GM23338 (cell line): ENCODE results near the gene RPL31. TPM values are rescaled to one million over a fixed set of nuclear protein-coding genes. Genes with fewer than 3 reads are reported as not detected.
A peak's percentile ranks its signal among the peaks of the same experiment; 100 is the strongest.

ENCODE experiments used
- ATAC-seq: fragments of 200-7000 bp; cut with Tn5 transposase; 3 replicates; pipeline ENCODE4 v1.9.1; 2020
- DNase-seq: peaks from one replicate; pipeline ENCODE4 v3.0.0-alpha.2; 2015; ENCODE audit warnings: low spot score
- H2AFZ ChIP-seq: fragments of 200-600 bp; sonication (generic); 2 replicates; pipeline ENCODE4 v1.8.0; 2016; ENCODE audit warnings: antibody characterized with exemption, mild to moderate bottlenecking, moderate library complexity
- H3F3A ChIP-seq: fragments of 200-600 bp; sonication (generic); replicated peaks from 2 replicates; pipeline ENCODE4 v1.8.0; 2017; ENCODE audit warnings: antibody characterized with exemption, mixed run types, low read depth
- H3K27ac ChIP-seq: fragments of 200-600 bp; sonication (generic); 2 replicates; pipeline ENCODE4 v1.6.1; 2016; ENCODE audit warnings: low read depth
- H3K27me3 ChIP-seq: fragments of 200-600 bp; sonication (generic); 2 replicates; pipeline ENCODE4 v1.8.0; 2016; ENCODE audit warnings: mild to moderate bottlenecking, mixed run types, moderate library complexity; ENCODE audit not compliant: insufficient read depth
- H3K36me3 ChIP-seq: fragments of 200-600 bp; sonication (generic); 2 replicates; pipeline ENCODE4 v1.8.0; 2016; ENCODE audit warnings: mild to moderate bottlenecking; ENCODE audit not compliant: insufficient read depth
- H3K4me1 ChIP-seq: fragments of 200-600 bp; sonication (generic); 2 replicates; pipeline ENCODE4 v1.8.0; 2016; ENCODE audit warnings: mild to moderate bottlenecking, moderate library complexity; ENCODE audit not compliant: insufficient read depth
- H3K4me2 ChIP-seq: fragments of 200-600 bp; sonication (generic); 2 replicates; pipeline ENCODE4 v1.7.1; 2017; ENCODE audit warnings: mixed run types
- H3K4me3 ChIP-seq: fragments of 200-600 bp; sonication (generic); 2 replicates; pipeline ENCODE4 v1.6.1; 2016; ENCODE audit warnings: mixed run types
- H3K79me2 ChIP-seq: fragments of 200-600 bp; sonication (generic); replicated peaks from 2 replicates; pipeline ENCODE4 v1.8.0; 2017; ENCODE audit warnings: mild to moderate bottlenecking; ENCODE audit not compliant: insufficient read depth
- H3K9me2 ChIP-seq: fragments of 200-600 bp; sonication (generic); 2 replicates; pipeline ENCODE4 v1.8.0; 2017; ENCODE audit not compliant: insufficient read depth
- H4K20me1 ChIP-seq: fragments of 200-600 bp; sonication (generic); replicated peaks from 2 replicates; pipeline ENCODE4 v1.8.0; 2017; ENCODE audit warnings: mild to moderate bottlenecking; ENCODE audit not compliant: insufficient read depth
- H3K27ac Mint-ChIP-seq: 2 replicates; pipeline ENCODE4 v1.8.0; 2020; ENCODE audit warnings: inconsistent platforms, mild to moderate bottlenecking, moderate library complexity, mixed read lengths
- H3K27me3 Mint-ChIP-seq: 3 replicates; pipeline ENCODE4 v1.8.0; 2022; ENCODE audit warnings: low read depth, mild to moderate bottlenecking, moderate library complexity, mixed read lengths, inconsistent platforms; ENCODE audit not compliant: insufficient read depth, poor library complexity
- H3K36me3 Mint-ChIP-seq: 3 replicates; pipeline ENCODE4 v1.8.0; 2021; ENCODE audit warnings: low read depth, mild to moderate bottlenecking, inconsistent platforms, moderate library complexity, mixed read lengths
- H3K4me1 Mint-ChIP-seq: 3 replicates; pipeline ENCODE4 v1.8.0; 2020; ENCODE audit warnings: mild to moderate bottlenecking, inconsistent platforms, mixed read lengths
- H3K4me3 Mint-ChIP-seq: 3 replicates; pipeline ENCODE4 v1.8.0; 2021; ENCODE audit warnings: moderate library complexity, mild to moderate bottlenecking, inconsistent platforms, mixed read lengths
- H3K9me3 Mint-ChIP-seq: 3 replicates; pipeline ENCODE4 v1.8.0; 2020; ENCODE audit warnings: moderate library complexity, mild to moderate bottlenecking, inconsistent platforms, mixed read lengths
- CREB1 ChIP-seq: fragments of 250-450 bp; sonication (Bioruptor Pico); IDR thresholded peaks from 2 replicates; pipeline ENCODE4 v1.5.0; 2020; ENCODE audit warnings: low read depth, mild to moderate bottlenecking, moderate library complexity
- CTCF ChIP-seq, 2 experiments: fragments of 200-600 bp in 1 of 2; sonication (generic) in 1 of 2; conservative IDR thresholded peaks; 2 replicates each; pipeline versions ENCODE4 v1.5.1 to v1.6.1; 2016 to 2017; ENCODE audit warnings: antibody characterized with exemption in 2 of 2, low read depth in 2 of 2, mild to moderate bottlenecking in 2 of 2, moderate library complexity in 1 of 2
- ETS1 ChIP-seq: IDR thresholded peaks from 2 replicates; pipeline ENCODE4 v1.6.1; 2016; ENCODE audit warnings: antibody characterized with exemption
- EZH2 ChIP-seq: fragments of 200-600 bp; sonication (generic); IDR thresholded peaks from one replicate; pipeline ENCODE4 v1.8.0; 2017; ENCODE audit warnings: antibody characterized with exemption, mild to moderate bottlenecking, low read depth; ENCODE audit not compliant: unreplicated experiment
- EZH2phosphoT487 ChIP-seq: fragments of 200-600 bp; sonication (generic); IDR thresholded peaks from one replicate; pipeline ENCODE4 v1.8.1; 2018; ENCODE audit warnings: antibody characterized with exemption; ENCODE audit not compliant: unreplicated experiment
- JUNB ChIP-seq: IDR thresholded peaks from one replicate; pipeline ENCODE4 v1.6.1; 2016; ENCODE audit warnings: antibody characterized with exemption; ENCODE audit not compliant: unreplicated experiment
- NANOG ChIP-seq: IDR thresholded peaks from 2 replicates; pipeline ENCODE4 v1.6.1; 2016; ENCODE audit warnings: antibody characterized with exemption, borderline replicate concordance
- POLR2AphosphoS5 ChIP-seq: IDR thresholded peaks from 2 replicates; pipeline ENCODE4 v1.6.1; 2016; ENCODE audit warnings: antibody characterized with exemption, low read depth
- REST ChIP-seq: IDR thresholded peaks from one replicate; pipeline ENCODE4 v1.6.1; 2018; ENCODE audit warnings: antibody characterized with exemption; ENCODE audit not compliant: unreplicated experiment
- STAT1 ChIP-seq: IDR thresholded peaks from one replicate; pipeline ENCODE4 v1.6.1; 2016; ENCODE audit warnings: antibody characterized with exemption; ENCODE audit not compliant: unreplicated experiment
- ZNF114 ChIP-seq: fragments of 250-450 bp; sonication (Bioruptor Pico); IDR thresholded peaks from 2 replicates; pipeline ENCODE4 v1.5.0; 2020; ENCODE audit warnings: mild to moderate bottlenecking, moderate library complexity
- ZNF331 ChIP-seq: fragments of 250-450 bp; sonication (Bioruptor Pico); IDR thresholded peaks from 2 replicates; pipeline ENCODE4 v1.5.0; 2020; ENCODE audit warnings: low read depth, mild to moderate bottlenecking, moderate library complexity
- ZNF462 ChIP-seq: fragments of 250-450 bp; sonication (Bioruptor Pico); IDR thresholded peaks from 2 replicates; pipeline ENCODE4 v1.5.0; 2020; ENCODE audit warnings: mild to moderate bottlenecking, moderate library complexity
- polyA plus RNA-seq: library from polyadenylated mRNA; unstranded; fragments of >200 nt; fragmentation: Nextera tagmentation; extraction: Ambion mirVana; gene quantifications from 2 replicates; pipeline ENCODE4 v1.2.1, GENCODE V29; 2016
- total RNA-seq: library from RNA; depleted of rRNA; stranded (reverse); fragments of >200 nt; shearing (Covaris generic); gene quantifications from 2 replicates; pipeline ENCODE4 v1.2.3, GENCODE V29; 2014

The RPL31 gene
- total and polyA plus RNA-seq, 2 experiments from 2014 or later = 819 to 3,213 TPM

- H3K27me3 ChIP-seq = no peaks in the 10 kb centered on the region
- peaks cover 4% of the 10 kb centered on the region for H3K27me3 Mint-ChIP-seq
- peaks cover 16% of the 10 kb centered on the region for H3K4me1 ChIP-seq
- H3K79me2 ChIP-seq = no peaks in the 10 kb centered on the region
- peak; percentile 80 for ATAC-seq
- H3K27ac ChIP-seq = no peak overlapping the region
- no peaks in the 10 kb centered on the region for H3F3A ChIP-seq
- H4K20me1 ChIP-seq = no peaks in the 10 kb centered on the region
- H3K27ac Mint-ChIP-seq = no peak overlapping the region
- H3K9me2 ChIP-seq = peaks cover 19% of the 10 kb centered on the region
- no peaks in the 10 kb centered on the region for H3K36me3 ChIP-seq
- no peak overlapping the region for H2AFZ ChIP-seq
- H3K4me1 Mint-ChIP-seq = peaks cover 23% of the 10 kb centered on the region
- H3K4me3 Mint-ChIP-seq = no peak overlapping the region
- no peak overlapping the region for H3K4me3 ChIP-seq
- H3K9me3 Mint-ChIP-seq = no peaks in the 10 kb centered on the region
- TF ChIP-seq ZNF462 (CRISPR knock-in tag) (no peak), NANOG (no peak), STAT1 (no peak), EZH2 (no peak), REST (no peak), ETS1 (no peak), POLR2AphosphoS5 (no peak), JUNB (no peak), EZH2phosphoT487 (no peak), ZNF331 (CRISPR knock-in tag) (no peak), CREB1 (CRISPR knock-in tag) (no peak), ZNF114 (CRISPR knock-in tag) (no peak), CTCF (conservative IDR thresholded peaks at IDR 0.05; ENCODE audit: low read depth in 2 of 2) (no peak)
- no peak overlapping the region for H3K4me2 ChIP-seq
- no peaks in the 10 kb centered on the region for H3K36me3 Mint-ChIP-seq
- peak; percentile 33 for DNase-seq
Measured at GRCh38 chr2:100954044-100954420, 48.1 kb upstream of the RPL31 start.
